GM18873 (cell line): ENCODE measurements around the gene PLAAT3.
A peak's percentile ranks its signal among the peaks of the same experiment; 100 is the strongest.
"Not testable (repeated sequence)": the region's sequence is repeated elsewhere in the genome, so short reads cannot be mapped to it uniquely, and the experiment has no call there.

Source experiments
- ATAC-seq: cut with Tn5 transposase; IDR thresholded peaks from one replicate; pipeline ENCODE4 v1.9.1; 2021; ENCODE audit warnings: mild to moderate bottlenecking, moderate library complexity, moderate number of reproducible peaks; ENCODE audit not compliant: unreplicated experiment, low FRiP score

Gene PLAAT3

GRCh38 chr11:63572026-63572688 lies 42.1 kb downstream of the PLAAT3 start:
- no peak for ATAC-seq

DNA sequence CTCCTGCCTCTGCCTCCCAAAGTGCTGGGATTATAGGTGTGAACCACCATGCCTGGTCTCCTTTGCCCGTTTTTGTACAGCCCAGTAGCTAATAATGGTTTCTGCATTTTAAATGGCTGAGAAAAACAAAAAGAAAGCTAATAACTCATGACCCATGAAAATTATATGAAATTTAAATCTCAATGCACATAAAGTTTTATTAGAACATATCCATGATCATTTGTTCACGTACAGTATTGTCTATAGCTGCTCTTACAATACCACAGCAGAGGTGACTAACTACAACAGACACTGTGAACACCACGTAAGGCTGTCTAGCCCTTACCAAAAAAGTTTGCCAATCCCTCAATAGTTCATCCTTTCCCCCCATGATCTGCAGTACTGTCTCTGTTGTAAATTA lies 44.7 kb downstream of the PLAAT3 start:
- ATAC-seq, result no peak

DNA sequence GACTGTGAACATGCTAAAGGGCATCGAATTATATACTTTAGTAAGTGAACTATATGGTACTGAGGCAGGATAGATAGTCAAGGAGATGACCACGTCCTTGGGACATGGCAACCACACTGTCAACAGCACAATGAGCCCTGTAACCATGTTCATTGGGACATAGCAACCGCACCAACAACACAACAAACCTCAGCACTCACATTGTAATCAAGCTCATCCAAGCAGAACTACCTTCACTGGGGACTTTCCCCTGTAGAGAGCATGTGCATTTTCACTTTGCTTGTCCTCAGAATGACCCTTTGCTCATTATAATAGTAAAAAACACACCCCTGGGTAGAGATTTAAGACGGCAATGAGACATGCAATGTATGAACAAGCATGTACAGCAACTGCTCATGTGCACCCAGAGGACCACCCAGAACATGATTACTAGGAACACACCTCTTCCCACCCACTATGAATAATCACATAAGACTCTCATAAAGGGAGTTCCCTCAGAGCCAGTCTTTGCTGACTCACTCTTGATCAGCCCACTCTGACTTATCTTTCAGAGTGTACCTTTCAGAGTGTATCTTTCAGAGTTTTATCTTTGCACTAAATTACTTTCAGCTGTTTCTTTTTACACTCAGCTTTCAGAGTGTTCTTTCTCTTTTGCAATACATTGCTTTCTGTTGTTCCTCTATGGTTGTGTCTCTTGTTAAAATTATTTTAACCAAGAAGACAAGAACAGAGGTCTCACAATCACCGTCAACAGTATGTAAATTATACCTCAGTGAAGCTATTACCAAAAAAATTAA lies 47.0 kb downstream of the PLAAT3 start:
- peak; percentile 67 for ATAC-seq

GRCh38 chr11:63564784-63565350 lies 49.4 kb downstream of the PLAAT3 start:
- no peak for ATAC-seq

DNA sequence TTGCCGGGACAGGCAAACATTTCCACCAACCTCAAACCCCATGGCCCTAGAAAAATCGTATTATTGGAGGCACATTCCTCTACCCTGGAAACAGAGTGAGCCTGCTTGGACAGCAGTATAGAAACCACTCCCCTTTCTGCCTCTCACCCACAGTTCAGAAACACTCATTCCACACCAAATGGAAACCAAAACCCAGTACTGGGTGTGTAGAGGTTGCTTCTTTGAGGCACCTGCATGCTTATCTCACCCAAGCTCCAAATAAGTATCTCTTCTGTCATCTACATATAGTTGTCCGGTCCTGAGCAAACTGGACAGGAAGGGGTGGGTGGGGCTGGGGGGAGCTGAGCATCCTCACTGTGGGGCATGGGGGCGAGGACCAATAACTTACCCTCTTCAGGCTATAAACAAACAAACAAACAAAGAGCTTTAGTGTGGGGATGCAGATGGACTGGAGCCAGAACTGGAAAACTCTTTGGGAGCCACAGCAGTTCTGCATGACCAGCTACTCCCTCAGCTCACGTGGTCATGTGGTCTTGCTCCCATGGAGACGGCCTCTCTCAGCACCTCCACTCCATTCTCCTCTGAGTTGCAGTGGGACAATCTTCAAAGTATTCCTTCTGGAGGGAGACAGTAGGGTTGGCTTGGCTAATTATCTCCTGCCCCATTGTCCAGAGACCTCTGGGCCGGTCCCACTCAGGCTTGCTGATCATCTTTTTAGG lies 50.0 kb downstream of the PLAAT3 start:
- peak; percentile 63 for ATAC-seq

GRCh38 chr11:63563201-63564055 lies 50.8 kb downstream of the PLAAT3 start, which contains the start of gene PLAAT2:
Gene PLAAT2, minus strand, starts transcription at chr11:63563379. Its CDS starts 55 bp downstream, at chr11:63563324.
- no peak for ATAC-seq

DNA sequence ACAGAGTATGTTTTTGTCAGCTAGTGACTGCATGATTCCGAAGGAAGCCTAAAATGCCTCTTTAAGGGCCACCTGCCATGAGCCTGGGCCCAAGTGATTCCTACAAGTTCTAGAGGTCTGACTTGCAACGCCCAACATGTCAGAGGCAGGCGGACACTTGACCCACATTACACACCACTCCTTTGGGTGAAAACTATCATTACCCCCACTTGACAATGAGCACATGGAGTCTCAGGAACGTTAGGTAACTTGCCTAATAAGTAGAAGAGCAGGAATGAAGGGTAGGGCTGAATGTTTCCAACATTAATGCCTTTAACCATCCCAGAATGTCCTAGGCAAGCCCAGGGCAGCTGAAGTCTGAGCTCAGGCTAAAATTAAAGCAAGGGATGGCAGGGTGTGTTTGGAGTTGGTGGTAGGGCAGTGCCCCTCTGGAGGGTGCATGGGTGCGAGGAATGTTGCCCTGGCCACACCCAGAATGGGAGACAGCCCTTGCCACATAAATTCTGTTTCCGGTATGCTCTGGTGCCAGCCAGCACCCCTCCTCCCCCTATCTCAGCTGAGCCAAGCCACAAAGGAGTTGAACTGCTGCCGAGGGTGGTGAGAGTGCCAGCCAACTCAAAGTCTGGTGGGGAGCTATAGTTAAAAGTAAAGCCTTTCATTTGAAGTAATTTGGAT lies 53.6 kb downstream of the PLAAT3 start:
- ATAC-seq, result no peak

GRCh38 chr11:63558459-63559157 lies 55.6 kb downstream of the PLAAT3 start:
- no peak for ATAC-seq

DNA sequence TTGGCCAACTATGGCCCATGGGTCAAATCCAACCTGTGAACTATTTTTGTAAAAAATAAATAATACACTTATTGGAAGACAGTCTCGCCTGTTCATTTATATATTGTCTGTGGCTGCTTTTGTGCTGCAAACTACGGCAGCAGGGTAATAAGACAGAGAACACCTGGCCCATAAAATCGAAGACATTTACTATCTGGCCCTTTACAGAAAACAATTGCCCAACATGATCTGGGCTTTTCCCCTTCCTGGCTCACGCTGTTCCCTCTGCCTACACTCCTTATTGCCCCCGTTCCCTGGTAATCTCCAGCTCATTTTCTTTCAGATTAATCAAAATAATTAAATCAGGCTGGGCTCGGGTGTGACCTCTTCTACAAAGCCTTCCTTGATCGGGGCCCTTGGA lies 56.7 kb downstream of the PLAAT3 start:
- ATAC-seq, result no peak

DNA sequence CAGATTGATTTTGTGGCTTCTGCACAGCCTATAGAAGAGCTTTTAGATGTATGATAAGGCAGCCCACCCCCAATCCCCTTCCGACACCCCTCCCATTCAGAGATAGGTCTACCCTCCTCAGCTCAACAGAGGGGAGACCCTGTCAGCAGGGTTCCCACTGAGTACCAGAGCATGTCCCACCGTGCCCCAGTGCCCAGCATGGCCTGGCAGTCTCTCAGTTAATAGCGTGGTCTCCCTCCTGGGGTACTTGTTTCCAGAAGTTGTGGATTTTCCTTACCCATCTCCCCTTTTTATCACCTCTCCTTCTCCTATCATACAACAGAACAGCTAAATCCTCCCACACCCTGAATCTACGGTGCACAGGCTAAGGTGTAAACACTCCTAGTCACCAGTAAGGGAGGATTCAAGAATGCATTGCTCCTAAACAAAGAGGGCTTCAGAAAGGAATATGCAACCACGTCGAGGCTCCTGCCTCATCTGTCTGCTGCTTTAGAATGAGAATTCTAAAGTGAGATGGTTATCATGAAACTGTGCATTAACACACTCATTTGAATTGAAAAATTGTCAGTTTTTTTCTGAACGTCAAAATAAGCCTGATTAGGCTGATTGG lies 57.7 kb downstream of the PLAAT3 start:
- ATAC-seq, result no peak

GRCh38 chr11:63554877-63555223 lies 59.4 kb downstream of the PLAAT3 start:
- ATAC-seq, result no peak

DNA sequence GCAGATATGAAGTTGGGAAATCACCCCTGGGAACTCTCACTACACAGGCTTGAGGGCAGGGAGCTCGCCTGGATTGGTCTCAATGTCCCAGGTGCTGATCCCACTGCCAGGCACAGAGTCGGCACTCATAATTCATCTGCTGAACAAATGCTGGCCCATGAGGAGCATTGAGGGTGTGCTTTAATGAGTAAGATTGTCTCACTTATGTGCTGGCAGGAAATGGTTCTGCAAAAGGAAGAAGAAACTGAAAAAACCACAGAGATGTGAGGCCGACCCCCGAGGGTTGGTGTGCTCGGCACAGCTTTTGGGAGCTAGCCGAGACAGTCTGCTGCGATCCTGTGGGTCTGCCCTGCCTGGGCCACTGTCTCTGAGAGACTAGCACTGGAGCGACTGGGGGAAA lies 60.5 kb downstream of the PLAAT3 start:
- no peak for ATAC-seq

GRCh38 chr11:63552921-63553320 lies 61.3 kb downstream of the PLAAT3 start:
- no peak for ATAC-seq

GRCh38 chr11:63551889-63552266 lies 62.4 kb downstream of the PLAAT3 start:
- ATAC-seq, result no peak

- no peak for ATAC-seq
Measured at GRCh38 chr11:63551091-63551888, 62.9 kb downstream of the PLAAT3 start.

GRCh38 chr11:63550156-63550700 lies 64.0 kb downstream of the PLAAT3 start:
- not testable (repeated sequence) for ATAC-seq

DNA sequence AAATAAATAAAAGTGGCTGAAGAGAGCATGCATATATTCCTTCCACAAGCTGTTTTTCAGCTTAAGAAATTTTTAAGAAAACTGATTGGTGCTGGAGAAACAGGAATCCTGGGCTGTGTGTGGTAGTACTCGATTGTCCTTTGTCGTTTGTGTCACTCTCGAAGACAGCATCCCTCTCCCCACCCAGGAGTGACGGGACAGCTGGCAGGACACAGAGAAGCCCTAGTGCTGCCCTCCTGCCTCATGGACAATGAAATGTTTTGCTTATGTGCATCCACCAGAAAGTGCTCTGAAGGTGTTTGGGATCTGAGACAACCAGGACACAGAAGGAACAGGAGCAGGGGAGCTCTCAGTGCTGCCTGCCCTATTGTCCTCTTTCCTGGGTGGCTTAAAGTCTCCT lies 64.8 kb downstream of the PLAAT3 start:
- no peak for ATAC-seq

DNA sequence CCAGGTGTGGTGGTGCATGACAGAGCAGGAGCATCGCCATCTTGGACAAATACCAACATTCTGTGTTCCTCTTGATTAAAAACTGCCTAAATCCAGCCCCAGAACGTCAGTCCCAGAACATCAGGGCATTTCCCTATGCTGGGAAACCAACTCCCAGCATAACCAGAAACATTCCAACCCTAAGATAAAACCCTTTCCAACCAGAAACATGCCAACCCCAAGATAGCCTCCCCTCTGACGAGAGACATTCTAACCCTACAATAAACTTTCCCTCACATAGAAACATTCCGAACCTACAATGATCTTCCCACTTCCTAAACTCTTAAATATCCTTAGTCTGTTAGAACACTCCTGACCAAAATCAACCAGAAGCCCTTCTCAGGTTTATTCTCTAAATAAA lies 66.1 kb downstream of the PLAAT3 start:
- no peak for ATAC-seq
